Lung microvascular endothelial cell (primary cell): ENCODE results near the gene MARCO. TPM values are rescaled to one million over a fixed set of nuclear protein-coding genes. Genes with fewer than 3 reads are reported as not detected.

ENCODE experiments used
- DNase-seq, 2 donors: peaks; one replicate each; pipeline versions ENCODE4 v3.0.0 to v3.0.0-alpha.2; 2010; ENCODE audit warnings: low read depth in 2 of 2
- total RNA-seq: library from RNA; depleted of rRNA; stranded (reverse); fragments of >200 nt; gene quantifications from 2 replicates; pipeline ENCODE4 v1.2.1, GENCODE V29; 2014

MARCO gene
- total RNA-seq, 1 donor from 2014 or later = not detected

DNA sequence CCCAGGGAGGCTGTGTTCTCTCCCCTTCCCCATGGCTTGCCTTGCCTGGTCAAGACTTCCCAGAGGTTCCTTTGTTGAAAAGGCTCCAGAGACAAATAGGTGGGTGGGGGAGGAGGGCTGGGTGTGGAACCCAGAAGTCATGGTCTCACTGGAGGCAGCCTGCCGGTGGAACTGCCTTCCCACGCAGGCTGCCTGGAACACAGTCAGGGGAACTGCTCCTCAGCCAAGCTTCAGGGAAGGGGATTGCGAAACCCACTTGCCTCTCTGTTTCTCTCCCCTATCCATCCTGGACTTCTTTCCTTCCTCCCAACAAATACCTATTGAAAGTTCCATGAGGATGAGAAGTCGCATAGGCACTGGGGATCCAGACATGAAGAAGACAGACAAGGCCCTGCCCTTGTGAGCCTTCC lies 31.6 kb downstream of the MARCO start:
- DNase-seq = no peak

DNA sequence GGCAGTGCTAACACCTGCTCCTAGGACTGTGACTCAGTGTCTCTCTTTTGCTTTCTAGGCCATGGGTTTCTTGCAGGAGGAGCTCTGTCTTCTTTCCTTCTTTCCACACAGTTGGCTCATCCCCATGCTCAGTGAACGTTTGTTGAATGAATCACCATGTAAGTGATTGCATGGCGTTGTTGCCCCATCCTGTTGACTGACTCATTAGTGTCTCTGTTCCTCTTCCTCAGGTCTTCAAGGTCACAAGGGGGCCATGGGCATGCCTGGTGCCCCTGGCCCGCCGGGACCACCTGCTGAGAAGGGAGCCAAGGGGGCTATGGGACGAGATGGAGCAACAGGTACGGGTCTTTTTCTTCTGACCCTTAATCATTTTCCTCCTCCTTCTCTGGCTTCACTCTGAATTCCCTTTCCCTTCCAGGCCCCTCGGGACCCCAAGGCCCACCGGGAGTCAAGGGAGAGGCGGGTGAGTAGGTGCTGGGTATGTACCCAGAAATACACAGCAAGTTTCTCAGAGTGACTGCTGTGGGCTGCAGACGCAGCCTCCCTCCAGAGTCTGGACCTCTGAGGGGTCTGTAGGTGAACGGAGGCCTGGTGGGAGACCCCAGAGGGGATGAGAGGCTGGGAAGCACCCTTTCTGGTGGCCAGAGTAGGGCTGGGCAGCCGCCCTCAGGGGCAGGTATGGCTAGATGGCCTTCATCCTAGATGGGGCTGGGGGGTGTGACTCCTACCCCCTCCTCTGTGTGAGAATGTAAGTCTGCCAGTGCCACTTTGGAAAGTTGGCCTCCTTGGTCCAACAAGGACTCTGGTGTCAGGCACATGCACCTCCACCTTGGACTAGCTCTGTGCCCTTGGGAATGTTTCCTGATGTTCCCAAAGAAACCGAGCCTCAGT lies 32.4 kb downstream of the MARCO start:
- DNase-seq = no peak

GRCh38 chr2:118975133-118975532 lies 33.1 kb downstream of the MARCO start:
- no peak for DNase-seq

DNA sequence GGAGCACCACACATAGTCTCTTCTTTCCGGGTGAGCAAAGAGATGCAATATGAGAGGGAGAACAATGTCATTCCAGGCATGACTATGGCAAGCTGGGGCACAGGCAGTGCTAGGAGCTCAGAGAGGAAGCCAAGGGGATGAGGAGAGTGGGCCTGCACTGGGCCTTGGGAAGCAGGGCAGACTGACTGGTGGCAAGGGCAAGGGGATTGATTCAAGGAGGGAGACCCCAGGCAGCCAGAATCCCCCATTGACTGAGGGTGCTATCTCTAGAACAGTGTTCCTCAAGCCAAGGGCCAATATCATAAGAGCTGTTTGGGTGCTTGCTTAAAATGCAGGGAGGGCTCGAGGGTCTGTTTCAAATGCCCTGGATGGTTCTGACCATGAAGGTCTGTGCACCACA lies 36.1 kb downstream of the MARCO start:
- DNase-seq = no peak

DNA sequence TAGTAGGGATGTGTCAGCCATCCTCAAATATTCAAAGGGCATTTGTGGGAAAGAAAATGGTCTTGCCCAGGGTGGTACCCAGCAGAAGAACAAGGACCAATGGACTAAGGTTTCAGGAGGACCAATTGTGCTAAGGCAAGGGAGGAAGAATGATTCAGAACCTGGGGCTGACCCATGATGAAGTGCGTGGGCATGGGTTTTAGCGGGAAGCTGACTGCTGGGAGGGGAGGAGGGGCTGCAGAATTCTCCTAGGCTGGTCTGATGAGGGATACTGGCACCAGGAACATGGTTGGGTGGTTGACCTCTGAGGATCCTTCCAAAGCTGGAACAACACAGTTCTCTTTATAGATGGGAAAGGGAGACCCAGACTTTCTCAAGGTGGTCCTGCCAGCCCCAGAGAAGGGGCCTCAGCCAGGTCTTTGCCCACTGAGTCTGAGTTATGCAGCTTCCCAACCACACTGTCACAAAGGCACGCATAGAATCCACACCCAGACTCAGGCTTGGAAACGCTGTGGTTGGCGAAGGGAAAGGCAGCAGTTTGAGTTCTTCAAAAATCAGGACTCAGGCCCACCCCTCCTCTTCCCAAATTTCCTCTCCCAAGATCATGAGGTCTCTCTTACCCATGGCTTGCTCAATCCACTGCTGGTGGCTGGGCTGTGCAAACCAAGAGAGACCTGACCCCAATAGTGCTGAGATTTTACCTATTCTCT lies 37.3 kb downstream of the MARCO start:
- DNase-seq = no peak

- no peak for DNase-seq
Observed at GRCh38 chr2:118980022-118980421, 38.0 kb downstream of the MARCO start.

GRCh38 chr2:118980573-118980972 lies 38.6 kb downstream of the MARCO start:
- DNase-seq = no peak

DNA sequence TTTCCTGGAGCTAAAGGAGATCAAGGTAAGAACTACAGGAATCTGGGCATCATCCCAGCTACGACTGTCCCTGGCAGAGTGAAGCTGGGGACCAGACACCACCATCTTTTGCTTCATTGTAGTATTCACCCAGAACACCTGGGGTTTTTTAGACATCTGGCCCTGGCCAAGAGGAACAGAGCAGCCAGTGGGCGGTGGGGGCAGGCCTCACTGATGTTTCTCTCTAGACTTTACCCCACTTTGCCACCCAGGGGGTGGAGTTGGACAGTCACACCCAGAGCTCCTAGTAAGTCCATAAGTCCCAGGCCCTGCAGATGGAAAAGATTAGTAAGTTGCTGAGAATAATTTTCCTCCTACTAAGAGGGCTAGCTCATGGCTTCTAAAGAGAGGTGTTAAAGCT lies 39.6 kb downstream of the MARCO start:
- no peak for DNase-seq

DNA sequence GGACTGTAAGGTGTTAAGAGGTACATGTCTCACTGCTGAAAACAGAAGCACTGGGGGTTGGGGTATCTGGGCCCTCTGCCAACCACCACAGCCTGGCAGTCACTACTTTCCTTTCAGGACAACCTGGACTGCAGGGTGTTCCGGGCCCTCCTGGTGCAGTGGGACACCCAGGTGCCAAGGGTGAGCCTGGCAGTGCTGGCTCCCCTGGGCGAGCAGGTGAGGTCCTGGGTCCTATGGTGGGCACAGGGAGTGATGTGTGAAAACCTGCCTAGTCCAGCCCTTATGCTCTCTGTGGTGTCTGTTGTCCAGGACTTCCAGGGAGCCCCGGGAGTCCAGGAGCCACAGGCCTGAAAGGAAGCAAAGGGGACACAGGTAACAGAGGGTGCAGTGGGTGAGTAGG lies 40.0 kb downstream of the MARCO start:
- no peak for DNase-seq

GRCh38 chr2:118983133-118983532 lies 41.1 kb downstream of the MARCO start:
- DNase-seq = no peak

DNA sequence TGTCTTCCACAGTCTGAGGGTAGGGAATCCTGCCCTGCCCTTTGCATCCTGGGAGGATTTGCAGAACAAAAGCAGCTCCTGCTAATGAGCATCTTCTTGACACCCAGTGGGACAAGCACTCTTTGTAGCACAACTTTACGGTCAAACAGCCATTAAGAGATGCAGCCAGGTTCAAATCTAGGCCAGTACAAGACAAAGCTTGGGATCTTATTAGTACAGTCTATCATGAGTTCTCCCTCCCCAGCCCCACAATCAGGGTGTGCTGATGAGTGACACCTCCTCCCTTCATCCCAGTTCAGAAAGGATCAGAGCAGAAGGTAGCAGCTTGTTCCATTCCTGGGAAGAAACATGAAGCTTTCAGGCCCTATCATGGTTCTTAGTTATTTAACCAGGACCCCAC lies 41.9 kb downstream of the MARCO start:
- DNase-seq = no peak

DNA sequence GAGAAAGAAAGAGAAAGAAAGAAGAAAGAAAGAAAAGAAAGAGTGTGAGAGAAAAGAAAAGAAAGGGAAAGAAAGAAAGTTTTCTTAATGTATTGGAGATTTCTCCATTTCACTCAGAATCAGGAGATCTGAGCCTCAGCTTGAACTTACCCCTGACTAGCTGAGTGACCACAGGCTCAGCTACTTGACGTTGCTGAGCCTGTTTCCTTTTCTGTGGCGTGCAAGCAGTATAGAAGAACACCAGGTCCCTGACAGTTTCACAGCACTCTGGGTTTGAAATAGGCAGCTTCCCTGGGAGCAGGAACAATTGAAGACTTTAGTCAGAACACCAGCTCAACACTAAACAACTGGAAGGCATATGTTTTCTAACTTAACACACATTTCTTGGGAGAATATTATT lies 44.7 kb downstream of the MARCO start:
- no peak for DNase-seq

- no peak for DNase-seq
Observed at GRCh38 chr2:118987886-118988285, 45.9 kb downstream of the MARCO start.

GRCh38 chr2:118988706-118989105 lies 46.7 kb downstream of the MARCO start:
- no peak for DNase-seq

DNA sequence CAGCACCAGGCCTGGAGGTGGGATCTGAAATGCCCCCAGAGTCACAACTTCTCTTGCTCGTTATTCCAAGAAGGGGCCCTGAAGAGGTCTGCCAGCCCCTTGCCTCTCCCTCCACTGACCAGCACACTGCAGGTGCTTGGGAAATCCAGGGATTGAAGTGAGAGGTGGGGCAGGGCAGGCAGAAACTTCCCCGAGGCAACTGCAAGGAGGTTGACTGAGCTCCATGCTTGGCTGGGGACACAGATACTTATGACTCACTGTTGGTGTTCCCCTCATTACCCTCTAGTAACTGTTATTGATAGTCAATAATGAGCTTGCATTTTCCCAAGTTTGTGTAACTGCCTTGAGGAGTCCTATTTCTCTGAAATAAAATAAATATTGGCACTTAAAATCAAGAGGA lies 47.5 kb downstream of the MARCO start:
- no peak for DNase-seq

DNA sequence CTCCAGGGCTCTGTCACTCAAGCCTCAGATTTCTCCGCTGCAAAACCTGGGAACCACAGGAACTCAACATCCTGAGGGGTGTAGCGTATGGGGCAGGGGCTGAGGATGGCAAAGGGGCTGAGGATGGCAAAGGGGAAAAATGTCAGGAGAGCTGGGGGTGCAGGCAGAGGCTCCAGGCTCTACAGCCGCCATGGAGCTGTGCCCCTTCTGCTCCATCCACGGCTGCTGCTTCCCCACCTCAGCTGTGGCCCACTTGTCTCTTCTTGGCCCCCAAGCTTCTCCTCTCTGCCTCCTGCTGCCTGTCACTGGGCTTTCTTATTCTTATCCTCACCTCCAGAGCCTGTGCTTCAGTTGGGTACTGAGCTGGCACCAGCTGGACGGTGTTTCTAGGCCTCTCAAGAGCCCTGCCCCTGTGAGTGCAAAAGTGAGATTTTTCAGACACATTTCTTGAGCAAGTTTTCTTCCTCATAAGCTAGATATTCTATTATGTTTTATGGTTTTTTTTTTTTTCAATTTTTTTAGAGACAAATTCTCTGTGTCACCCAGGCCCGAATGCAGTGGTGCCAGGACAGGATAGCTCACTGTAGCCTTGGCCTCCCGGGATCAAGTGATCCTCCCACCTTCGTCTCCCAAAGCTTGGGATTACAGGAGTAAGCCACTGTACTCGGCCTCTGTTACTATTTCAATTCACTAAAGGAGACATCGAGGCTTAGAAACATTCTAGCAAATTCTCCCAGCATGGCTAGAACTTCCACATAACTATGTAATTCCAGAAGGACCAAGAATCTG lies 49.0 kb downstream of the MARCO start:
- no peak for DNase-seq

DNA sequence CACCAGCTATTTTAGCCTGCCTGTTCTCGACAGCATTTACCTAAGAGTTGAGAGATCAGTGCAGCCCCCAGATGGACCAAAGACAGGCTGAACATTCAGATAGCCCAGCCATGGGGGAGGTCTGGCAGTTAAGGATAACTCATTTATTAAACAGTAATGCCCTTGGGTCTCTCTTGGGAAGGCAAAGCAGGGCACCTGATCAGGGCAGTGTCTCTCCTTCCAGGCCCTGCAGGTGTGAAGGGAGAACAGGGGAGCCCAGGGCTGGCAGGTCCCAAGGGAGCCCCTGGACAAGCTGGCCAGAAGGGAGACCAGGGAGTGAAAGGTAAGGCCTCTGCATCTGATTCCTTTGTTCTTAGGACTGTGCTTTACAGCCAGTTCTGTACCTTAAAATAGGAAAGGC lies 49.6 kb downstream of the MARCO start:
- no peak for DNase-seq

DNA sequence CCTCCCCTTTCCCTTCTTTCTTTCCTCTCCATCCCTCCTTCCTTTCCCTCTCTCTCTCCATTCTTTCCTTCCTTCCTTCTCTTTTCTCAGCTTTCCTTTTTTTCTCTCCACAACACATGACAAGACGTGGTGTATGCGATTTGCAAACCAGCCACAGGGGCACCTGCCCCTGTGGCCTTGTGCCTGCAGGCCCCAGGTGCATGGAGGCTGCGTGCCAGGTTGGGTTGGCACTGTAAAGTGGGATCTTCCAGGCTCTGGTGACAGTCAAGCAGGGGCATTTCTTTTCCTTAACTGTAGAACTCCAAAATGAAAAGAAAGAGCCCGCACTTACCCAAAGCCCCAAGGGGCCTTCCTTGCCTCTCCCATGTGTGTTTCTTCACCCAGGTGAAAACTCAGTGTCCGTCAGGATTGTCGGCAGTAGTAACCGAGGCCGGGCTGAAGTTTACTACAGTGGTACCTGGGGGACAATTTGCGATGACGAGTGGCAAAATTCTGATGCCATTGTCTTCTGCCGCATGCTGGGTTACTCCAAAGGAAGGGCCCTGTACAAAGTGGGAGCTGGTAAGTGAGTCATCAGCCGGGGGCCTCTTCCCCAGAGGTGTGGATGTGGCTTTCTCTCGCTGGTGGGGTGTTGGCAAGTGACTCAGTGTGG lies 50.9 kb downstream of the MARCO start:
- DNase-seq = no peak

GRCh38 chr2:118993392-118993752 lies 51.4 kb downstream of the MARCO start:
- DNase-seq = no peak

DNA sequence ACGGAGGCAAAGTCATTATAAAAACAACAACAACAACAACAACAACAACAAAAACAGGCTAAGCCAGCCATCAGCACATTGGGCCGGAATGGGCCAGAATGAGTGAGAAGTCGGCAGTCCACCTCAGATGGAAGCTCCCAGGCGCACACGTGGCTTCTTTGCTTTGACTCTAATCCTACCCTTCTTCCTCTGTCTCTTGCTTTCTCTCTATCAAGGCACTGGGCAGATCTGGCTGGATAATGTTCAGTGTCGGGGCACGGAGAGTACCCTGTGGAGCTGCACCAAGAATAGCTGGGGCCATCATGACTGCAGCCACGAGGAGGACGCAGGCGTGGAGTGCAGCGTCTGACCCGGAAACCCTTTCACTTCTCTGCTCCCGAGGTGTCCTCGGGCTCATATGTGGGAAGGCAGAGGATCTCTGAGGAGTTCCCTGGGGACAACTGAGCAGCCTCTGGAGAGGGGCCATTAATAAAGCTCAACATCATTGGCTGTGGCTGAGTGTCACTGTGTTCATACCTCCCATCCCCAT lies 52.2 kb downstream of the MARCO start:
- no peak for DNase-seq

DNA sequence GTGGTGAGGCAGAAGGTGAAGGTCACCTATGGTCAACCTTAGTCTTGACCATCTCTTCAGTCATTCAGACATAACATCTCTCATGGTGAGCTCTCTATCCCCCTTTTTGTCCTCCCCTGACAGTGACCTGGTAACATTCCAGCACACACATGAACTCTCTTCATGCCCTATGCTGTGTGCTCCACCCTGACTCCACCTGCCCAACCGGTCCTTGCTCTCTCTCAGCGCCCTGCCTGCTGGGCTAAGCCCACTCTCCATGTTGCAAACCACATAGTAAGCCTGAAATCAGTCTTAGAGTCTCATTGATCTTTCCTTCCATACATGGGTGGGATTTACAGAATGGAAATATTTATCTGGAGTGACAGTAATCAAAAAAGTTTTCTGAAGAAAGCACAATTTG lies 52.8 kb downstream of the MARCO start:
- no peak for DNase-seq
